RWPE2 (cell line): ENCODE measurements around the gene NEDD4L.

Experiments used
- ATAC-seq: fragments of 200-7000 bp; cut with Tn5 transposase; 3 replicates; pipeline ENCODE4 v1.9.1; 2021; ENCODE audit warnings: low read depth
- DNase-seq: peaks from one replicate; pipeline ENCODE4 v3.0.0-alpha.2; 2020; ENCODE audit warnings: low spot score
- H3K27ac ChIP-seq: fragments of 450-650 bp; 2 replicates; pipeline ENCODE4 v1.5.1; 2017; ENCODE audit warnings: mild to moderate bottlenecking; ENCODE audit not compliant: poor library complexity, severe bottlenecking
- H3K27me3 ChIP-seq: fragments of 250-450 bp; sonication (Bioruptor Pico); 2 replicates; pipeline ENCODE4 v1.5.1; 2021; ENCODE audit warnings: mild to moderate bottlenecking, moderate library complexity; ENCODE audit not compliant: insufficient read depth, poor library complexity, severe bottlenecking
- H3K36me3 ChIP-seq: fragments of 250-450 bp; sonication (Bioruptor Pico); 2 replicates; pipeline ENCODE4 v1.5.1; 2020; ENCODE audit warnings: low read depth, mild to moderate bottlenecking, moderate library complexity
- H3K4me1 ChIP-seq: fragments of 250-450 bp; sonication (Bioruptor Pico); 2 replicates; pipeline ENCODE4 v1.5.1; 2021; ENCODE audit warnings: mild to moderate bottlenecking, moderate library complexity; ENCODE audit not compliant: insufficient read depth, poor library complexity, severe bottlenecking
- H3K4me3 ChIP-seq: fragments of 250-450 bp; sonication (Bioruptor Pico); 2 replicates; pipeline ENCODE4 v1.5.1; 2021; ENCODE audit warnings: mild to moderate bottlenecking, moderate library complexity; ENCODE audit not compliant: severe bottlenecking
- H3K9me3 ChIP-seq: fragments of 250-450 bp; sonication (Bioruptor Pico); 2 replicates; pipeline ENCODE4 v1.5.1; 2021; ENCODE audit warnings: mild to moderate bottlenecking, moderate library complexity; ENCODE audit not compliant: severe bottlenecking
- CTCF ChIP-seq: fragments of 450-650 bp; IDR thresholded peaks from one replicate; pipeline ENCODE4 v1.5.1; 2017; ENCODE audit warnings: mild to moderate bottlenecking, moderate library complexity; ENCODE audit not compliant: poor library complexity, severe bottlenecking

NEDD4L gene

DNA sequence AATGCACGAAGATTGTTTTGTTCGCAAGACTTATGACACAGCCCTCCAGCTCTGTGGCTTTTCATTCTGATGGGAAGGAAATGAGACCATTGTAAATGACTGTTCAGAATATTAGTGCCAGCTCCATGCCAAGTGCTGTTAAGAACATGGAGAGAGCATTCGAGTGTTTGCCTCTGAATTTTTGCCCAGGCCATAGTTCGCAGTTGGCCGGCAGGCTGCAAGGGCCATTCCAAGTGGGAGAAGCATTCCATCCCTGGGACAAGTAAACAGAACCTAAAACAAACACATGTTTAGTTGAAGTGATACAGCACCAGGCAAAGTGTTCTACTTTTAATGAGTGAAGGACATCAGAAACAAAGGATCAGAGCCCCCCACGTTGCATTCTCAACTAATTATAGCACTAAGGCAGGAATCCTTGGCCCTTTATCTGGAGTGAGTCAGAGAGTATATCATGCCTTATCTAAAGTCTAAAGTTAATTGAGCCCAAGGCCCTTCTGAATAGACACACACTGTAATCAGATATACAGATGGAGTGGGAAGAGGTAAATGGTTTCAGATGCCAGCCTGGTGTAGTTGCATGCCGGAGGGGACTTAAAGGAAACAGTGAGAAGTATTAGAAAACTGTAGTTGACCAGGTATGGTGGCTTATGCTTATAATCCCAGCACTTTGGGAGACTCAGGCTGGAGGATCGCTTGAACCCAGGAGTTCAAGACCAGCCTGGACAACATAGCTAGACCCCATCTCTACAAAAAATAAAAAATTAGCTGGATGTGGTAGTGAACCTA lies 53.3 kb downstream of the NEDD4L start:
- no peak for DNase-seq
- Histone ChIP-seq H3K27me3 (no peaks in the 10 kb centered on the region), H3K9me3 (no peaks in the 10 kb centered on the region), H3K36me3 (no peaks in the 10 kb centered on the region), H3K4me3 (no peak overlapping the region), H3K27ac (no peak overlapping the region), H3K4me1 (no peaks in the 10 kb centered on the region)
- TF ChIP-seq CTCF = no peak
- no peak for ATAC-seq

DNA sequence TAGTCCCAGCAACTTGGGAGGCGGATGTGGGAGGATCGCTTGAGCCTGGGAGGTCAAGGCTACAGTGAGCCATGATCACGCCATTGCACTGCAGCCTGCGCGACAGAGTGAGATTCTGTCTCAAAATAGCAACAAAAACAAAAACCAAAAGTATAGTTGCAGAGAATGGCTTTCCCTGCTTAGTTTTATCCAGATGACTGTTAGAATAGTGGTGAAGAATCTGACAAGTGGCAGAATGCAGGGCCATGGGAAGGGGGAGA lies 53.8 kb downstream of the NEDD4L start:
- no peaks in the 10 kb centered on the region for H3K36me3 ChIP-seq
- DNase-seq (no peak), ATAC-seq (no peak)
- no peaks in the 10 kb centered on the region for H3K9me3 ChIP-seq
- H3K4me3 ChIP-seq = no peak overlapping the region
- H3K27me3 ChIP-seq = no peaks in the 10 kb centered on the region
- H3K27ac ChIP-seq = no peak overlapping the region
- no peak for TF ChIP-seq CTCF
- H3K4me1 ChIP-seq = no peaks in the 10 kb centered on the region

GRCh38 chr18:58098706-58099105 lies 54.7 kb downstream of the NEDD4L start:
- ATAC-seq (no peak), DNase-seq (no peak)
- no peak for TF ChIP-seq CTCF
- Histone ChIP-seq H3K27ac (no peak overlapping the region), H3K36me3 (no peaks in the 10 kb centered on the region), H3K27me3 (no peaks in the 10 kb centered on the region), H3K4me1 (no peaks in the 10 kb centered on the region), H3K9me3 (no peaks in the 10 kb centered on the region), H3K4me3 (no peak overlapping the region)

GRCh38 chr18:58100154-58100553 lies 56.1 kb downstream of the NEDD4L start:
- no peak for TF ChIP-seq CTCF
- Histone ChIP-seq H3K27ac (no peak overlapping the region), H3K9me3 (no peaks in the 10 kb centered on the region), H3K4me3 (no peak overlapping the region), H3K36me3 (no peaks in the 10 kb centered on the region), H3K27me3 (no peaks in the 10 kb centered on the region), H3K4me1 (no peaks in the 10 kb centered on the region)
- ATAC-seq (no peak), DNase-seq (no peak)

DNA sequence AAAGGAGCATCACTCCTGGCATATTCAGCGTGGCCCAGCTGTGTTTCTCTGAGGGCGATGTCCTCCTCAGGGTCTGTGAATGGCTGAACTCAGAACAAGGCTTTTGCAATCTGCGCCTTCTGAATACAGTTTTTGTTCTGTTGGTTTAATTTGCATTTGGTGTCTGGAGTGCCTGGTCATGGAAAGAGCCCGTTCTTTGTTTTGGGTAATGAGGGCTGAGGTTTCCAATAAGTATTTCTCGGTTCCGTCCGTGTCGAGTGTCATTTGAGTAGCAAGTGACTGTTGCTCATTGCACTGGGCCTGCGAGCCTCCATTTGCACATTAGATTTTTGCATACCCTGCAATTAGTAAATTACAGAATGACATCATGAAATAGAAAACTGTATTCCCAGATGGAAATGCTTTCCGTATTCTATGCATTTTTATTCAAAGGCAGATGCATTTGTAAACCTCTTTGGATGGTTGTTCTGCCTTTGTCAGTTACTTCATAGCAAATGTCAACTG lies 57.3 kb downstream of the NEDD4L start:
- Histone ChIP-seq H3K9me3 (no peaks in the 10 kb centered on the region), H3K27me3 (no peaks in the 10 kb centered on the region), H3K36me3 (no peaks in the 10 kb centered on the region), H3K4me1 (no peaks in the 10 kb centered on the region), H3K4me3 (no peak overlapping the region), H3K27ac (no peak overlapping the region)
- ATAC-seq (no peak), DNase-seq (no peak)
- no peak for TF ChIP-seq CTCF
